Peyer's patch (tissue), 4 donors: Measurements from ENCODE around the gene USP33.

Experiments used
- CTCF ChIP-seq, 6 experiments: fragments of 450-650 bp in 4 of 6; fragments of 200-600 bp in 2 of 6; sonication (generic) in 1 of 6; IDR thresholded peaks; one replicate each; pipeline ENCODE4 v1.5.1; 2017 to 2019; ENCODE audit warnings: antibody characterized with exemption in 6 of 6, mild to moderate bottlenecking in 3 of 6, moderate library complexity in 1 of 6
- POLR2A ChIP-seq, 2 donors: fragments of 450-650 bp; IDR thresholded peaks; one replicate each; pipeline ENCODE4 v1.5.1; 2017; ENCODE audit warnings: antibody characterized with exemption in 2 of 2, mild to moderate bottlenecking in 2 of 2, moderate library complexity in 2 of 2

DNA sequence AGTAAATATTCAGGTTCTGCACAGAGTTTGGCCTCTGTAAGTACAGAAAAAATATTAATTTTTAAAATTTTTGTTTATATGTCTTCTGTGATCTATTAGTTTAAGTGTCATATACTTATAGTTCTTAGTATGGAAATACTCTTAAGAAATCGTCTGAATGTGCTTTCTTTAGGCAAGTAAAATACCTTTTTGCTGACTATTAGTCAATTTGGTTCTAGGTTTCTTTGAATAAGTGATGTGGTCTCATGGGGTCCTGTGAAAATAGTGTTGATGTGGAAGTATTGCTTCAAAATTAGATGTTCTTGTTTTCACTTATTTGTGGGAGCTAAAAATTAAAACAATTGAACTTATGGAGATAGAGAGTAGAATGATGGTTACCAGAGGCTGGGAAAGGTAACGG lies 43.7 kb upstream of the USP33 start:
- TF ChIP-seq CTCF (IDR thresholded peaks at IDR 0.05), result no peak
- no peak for TF ChIP-seq POLR2A (IDR thresholded peaks at IDR 0.05)
